ENCODE measurements around the gene FGF2. TPM values are rescaled to one million over a fixed set of nuclear protein-coding genes. Genes with fewer than 3 reads are reported as not detected.
"Not testable (repeated sequence)": the region's sequence is repeated elsewhere in the genome, so short reads cannot be mapped to it uniquely, and the experiment has no call there.

The FGF2 gene
- total RNA-seq, 3 donors from 2014 or later = 0.37 to 0.84 (median 0.73) TPM

DNA sequence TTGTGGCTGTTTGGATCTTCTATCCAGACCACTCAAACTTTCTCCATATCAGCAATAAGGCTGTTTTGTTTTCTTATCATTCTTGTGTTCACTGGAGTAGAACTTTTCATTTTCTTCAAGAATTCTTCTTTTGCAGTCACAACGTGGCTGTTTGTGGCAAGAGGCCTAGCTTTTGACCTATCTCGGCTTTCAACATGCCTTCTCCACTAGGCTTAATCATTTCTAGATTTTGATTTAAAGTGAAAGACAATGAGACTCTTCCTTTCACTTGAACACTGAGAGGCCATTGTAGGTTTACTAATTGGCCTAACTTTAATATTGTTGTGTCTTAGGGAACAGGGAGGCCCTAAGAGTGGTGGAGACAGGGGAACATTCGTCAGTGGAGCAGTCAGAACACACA is 19.1 kb downstream of the FGF2 start:
- no peak for DNase-seq
- H3K4me1 Mint-ChIP-seq (ENCODE audit: low read depth) = no peaks in the 10 kb centered on the region
- no peak overlapping the region for H3K4me3 Mint-ChIP-seq
- no peak for ATAC-seq
- no peaks in the 10 kb centered on the region for H3K36me3 Mint-ChIP-seq (ENCODE audit: insufficient read depth)
- peaks cover 15% of the 10 kb centered on the region for H3K27me3 Mint-ChIP-seq (ENCODE audit: low read depth)
- H3K9me3 Mint-ChIP-seq = no peaks in the 10 kb centered on the region

DNA sequence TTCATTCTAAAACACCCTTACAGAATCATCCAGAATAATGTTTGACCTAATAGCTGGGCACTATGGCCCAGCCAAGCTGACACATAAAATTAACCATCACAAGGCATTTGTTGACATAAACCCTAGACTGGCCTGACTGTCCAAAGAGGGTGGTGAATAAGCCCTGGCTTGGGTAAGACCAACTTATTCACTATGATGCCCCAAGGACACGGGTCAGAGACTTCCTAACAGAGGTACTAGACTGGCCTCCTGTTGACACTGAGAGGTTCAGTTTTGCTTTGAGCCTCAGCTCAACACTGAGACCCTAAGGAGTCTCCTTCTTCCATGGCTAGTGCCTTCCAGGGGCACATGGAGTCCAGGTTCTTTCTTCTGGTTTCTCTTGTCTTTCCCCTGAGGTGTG is 21.3 kb downstream of the FGF2 start:
- no peak for ATAC-seq
- Mint-ChIP-seq H3K36me3 (ENCODE audit: insufficient read depth) (no peaks in the 10 kb centered on the region), H3K4me1 (ENCODE audit: low read depth) (no peaks in the 10 kb centered on the region), H3K27me3 (ENCODE audit: low read depth) (peaks cover 13% of the 10 kb centered on the region), H3K9me3 (no peaks in the 10 kb centered on the region), H3K4me3 (no peak overlapping the region)
- DNase-seq = no peak

DNA sequence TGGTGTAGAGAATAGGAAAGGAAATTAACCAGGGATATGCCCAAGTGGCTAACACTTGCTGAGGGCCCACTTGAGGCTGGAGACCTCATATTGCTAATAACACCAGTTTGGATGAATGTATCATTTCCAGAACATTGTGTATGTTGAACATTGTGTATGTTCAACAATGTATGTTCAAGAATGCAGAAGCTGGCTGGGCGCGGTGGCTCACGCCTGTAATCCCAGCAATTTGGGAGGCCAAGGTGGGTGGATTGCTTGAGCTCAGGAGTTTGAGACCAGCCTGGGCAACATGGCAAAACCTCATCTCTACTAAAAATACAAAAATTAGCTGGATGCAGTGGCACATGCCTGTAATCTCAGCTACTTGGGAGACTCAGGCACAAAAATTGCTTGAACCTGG is 23.2 kb downstream of the FGF2 start:
- H3K4me1 Mint-ChIP-seq (ENCODE audit: low read depth); DNase-seq; H3K4me3 Mint-ChIP-seq; H3K36me3 Mint-ChIP-seq (ENCODE audit: insufficient read depth); ATAC-seq; H3K9me3 Mint-ChIP-seq: not testable (repeated sequence)
- H3K27me3 Mint-ChIP-seq (ENCODE audit: low read depth) = peaks cover 10% of the 10 kb centered on the region

DNA sequence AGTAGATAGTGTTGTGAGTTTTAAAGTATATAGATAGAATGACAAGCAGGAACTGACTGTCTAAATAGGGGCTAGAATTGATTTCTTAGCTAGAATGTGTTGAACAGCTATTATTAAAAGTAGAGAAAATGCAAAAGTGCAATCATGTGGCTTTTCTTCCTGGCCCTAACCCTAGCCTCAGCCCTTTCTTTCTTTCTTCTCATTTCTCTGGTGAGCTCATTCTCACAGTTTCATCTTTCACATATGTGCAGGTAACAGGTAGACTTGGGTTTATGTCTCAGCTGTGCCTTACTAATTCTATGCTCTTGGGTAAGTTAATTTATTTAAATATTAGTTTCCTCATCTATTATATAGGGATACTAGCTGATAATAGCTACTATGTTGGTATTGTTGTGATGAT is 24.9 kb downstream of the FGF2 start:
- H3K9me3 Mint-ChIP-seq = no peaks in the 10 kb centered on the region
- peaks cover 10% of the 10 kb centered on the region for H3K27me3 Mint-ChIP-seq (ENCODE audit: low read depth)
- H3K4me3 Mint-ChIP-seq = no peak overlapping the region
- no peak for ATAC-seq
- H3K4me1 Mint-ChIP-seq (ENCODE audit: low read depth) = no peaks in the 10 kb centered on the region
- no peaks in the 10 kb centered on the region for H3K36me3 Mint-ChIP-seq (ENCODE audit: insufficient read depth)
- no peak for DNase-seq

DNA sequence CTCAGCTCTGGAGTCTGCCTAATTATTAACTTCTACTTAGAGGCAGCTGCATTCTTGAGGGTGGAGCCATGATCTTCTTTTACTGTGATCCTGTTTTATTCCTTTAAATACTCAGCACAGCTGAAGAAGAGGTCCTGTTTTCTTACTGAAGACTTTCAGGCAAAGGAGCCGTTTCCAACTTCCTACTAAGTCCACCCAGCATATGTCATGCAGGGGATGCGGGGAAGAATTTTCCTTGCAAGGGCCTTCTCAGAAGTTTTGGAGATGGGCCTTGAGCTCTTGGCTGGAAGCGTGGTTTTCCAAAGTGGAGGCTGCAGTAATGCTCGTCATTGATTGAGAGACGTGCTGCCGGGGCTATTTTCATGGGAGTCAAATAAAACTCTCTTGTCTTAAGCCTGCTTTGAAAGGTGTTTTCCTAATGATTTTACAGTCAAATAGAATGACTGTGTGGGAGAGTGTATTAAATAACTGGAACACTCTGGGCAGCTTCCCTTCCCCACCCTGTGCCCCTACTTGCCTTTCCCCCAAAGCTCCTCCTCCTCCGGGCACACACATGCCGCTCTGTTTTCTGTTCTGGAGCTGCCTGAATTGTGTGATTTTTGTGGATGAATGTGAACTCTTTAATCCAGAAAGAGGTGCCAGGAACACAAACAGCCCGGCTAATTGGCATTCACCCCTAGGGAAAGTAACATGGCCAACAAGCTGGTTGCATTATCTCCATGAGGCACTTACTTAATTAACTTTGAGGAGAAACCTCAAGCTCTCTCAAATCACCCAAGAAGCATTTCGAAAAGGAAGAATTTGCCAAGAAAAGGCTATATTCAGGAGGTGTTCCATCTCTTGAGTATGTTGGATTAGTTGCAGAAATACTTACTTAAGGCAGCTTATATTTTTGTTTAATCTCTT is 28.1 kb downstream of the FGF2 start:
- ATAC-seq (no peak), DNase-seq (no peak)
- Mint-ChIP-seq H3K4me3 (no peak overlapping the region), H3K36me3 (ENCODE audit: insufficient read depth) (no peaks in the 10 kb centered on the region), H3K27me3 (ENCODE audit: low read depth) (peaks cover 4% of the 10 kb centered on the region), H3K9me3 (no peaks in the 10 kb centered on the region), H3K4me1 (ENCODE audit: low read depth) (no peaks in the 10 kb centered on the region)

DNA sequence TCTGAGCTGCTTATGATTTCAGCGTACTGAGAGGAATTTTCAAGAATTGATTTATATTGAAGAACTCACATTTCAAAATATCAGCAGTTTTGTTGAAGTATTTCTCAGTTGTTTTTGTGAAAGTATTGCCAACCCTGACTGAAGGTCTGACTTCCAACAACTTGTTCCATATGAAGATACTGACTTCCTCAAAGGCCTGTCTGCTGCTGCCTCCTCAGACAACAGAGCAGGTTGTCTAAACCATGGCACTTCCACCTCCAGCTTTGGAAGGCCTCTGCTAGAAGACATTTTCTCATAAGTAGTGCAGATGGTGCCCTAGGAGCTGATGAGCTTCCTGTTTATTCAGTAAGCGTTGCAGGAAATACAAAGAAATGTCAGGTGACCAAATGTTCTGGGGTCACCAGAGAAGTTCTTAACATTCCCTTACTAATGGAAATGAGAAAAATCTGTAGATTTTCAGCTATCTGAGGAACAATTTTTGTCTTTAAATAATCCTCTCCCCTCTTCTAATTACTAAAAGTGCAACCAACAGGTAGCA is 28.8 kb downstream of the FGF2 start:
- DNase-seq = no peak
- Mint-ChIP-seq H3K36me3 (ENCODE audit: insufficient read depth) (no peaks in the 10 kb centered on the region), H3K4me3 (no peak overlapping the region), H3K27me3 (ENCODE audit: low read depth) (peaks cover 2% of the 10 kb centered on the region), H3K9me3 (no peaks in the 10 kb centered on the region), H3K4me1 (ENCODE audit: low read depth) (no peaks in the 10 kb centered on the region)
- ATAC-seq = no peak

DNA sequence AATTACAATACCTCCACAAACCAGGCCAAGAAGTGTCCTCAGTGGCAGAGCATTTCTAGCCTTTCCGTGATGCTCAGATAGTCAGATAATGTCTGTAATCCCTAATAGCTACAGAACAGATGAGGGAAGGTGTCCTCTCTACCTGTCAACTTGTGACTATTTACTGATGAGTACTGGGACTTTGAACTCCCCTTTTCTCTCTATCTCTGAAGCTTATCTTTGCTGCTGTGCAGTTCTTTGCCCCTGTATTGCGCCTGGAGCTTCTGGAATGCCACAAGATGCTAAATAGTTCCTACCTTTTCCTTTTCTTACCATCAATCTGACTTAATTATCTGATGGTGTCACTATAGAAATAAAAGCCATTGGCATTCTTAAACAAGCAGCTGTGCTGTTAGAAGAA is 30.5 kb downstream of the FGF2 start:
- DNase-seq (no peak), ATAC-seq (no peak)
- Mint-ChIP-seq H3K9me3 (no peaks in the 10 kb centered on the region), H3K36me3 (ENCODE audit: insufficient read depth) (no peaks in the 10 kb centered on the region), H3K4me3 (no peak overlapping the region), H3K4me1 (ENCODE audit: low read depth) (no peaks in the 10 kb centered on the region), H3K27me3 (ENCODE audit: low read depth) (peaks cover 11% of the 10 kb centered on the region)

DNA sequence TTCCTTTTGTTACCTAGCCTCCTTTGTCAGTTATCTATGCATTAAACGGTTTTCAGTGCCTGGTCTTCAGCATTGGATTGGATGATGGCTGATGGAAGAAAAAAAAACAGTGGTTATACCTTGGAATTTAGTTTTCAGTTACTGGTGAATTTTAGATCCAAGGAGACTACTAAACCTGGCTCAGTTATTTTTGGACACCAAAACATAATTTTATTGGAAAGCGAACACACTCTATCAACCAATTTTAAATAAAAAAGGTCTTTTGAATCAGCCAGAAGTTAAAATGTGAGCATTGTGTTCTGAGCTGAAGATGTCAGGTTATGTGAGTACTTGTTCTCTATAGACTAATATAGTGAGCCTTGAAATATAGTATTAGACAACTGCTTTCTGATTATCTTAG is 32.1 kb downstream of the FGF2 start:
- ATAC-seq (no peak), DNase-seq (no peak)
- no peaks in the 10 kb centered on the region for H3K4me1 Mint-ChIP-seq (ENCODE audit: low read depth)
- no peaks in the 10 kb centered on the region for H3K9me3 Mint-ChIP-seq
- H3K36me3 Mint-ChIP-seq (ENCODE audit: insufficient read depth) = no peaks in the 10 kb centered on the region
- no peak overlapping the region for H3K4me3 Mint-ChIP-seq
- H3K27me3 Mint-ChIP-seq (ENCODE audit: low read depth) = peaks cover 13% of the 10 kb centered on the region

DNA sequence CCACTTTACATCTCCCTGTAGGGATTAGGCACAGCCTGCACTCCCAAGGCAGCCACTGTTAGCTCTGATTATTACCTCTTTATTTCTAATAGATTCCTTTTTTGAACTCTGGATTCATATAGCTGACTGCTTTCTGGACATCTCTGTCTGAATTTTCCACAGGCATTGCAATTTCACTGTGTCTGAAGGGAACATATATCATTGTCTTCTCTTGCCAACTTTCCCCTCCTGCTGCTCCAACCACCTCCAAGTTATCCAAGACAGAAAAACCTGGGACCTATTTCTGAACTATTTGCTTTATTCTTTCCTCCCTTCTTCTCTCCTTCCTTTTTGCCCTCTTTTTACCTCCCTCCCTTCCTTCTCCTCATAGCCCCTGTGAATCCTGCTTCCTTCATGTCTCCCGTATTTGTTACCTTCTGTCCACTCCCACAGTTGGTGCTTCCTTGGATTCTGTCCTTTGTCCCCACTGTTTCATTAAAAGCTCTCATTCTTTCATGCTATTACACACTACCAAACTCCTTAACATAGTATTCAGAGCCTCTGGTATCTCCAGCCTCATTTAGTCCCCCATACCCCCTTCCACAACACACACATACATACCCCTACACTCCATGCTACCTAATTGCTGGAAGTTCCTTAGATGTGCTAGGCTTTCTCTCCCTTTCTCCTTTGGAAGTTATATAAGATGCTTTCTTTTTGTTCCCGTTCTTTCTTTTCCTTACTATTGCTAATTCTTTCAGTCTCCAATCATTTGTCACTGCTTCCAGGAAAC is 34.7 kb downstream of the FGF2 start:
- Mint-ChIP-seq H3K36me3 (ENCODE audit: insufficient read depth) (no peaks in the 10 kb centered on the region), H3K9me3 (no peaks in the 10 kb centered on the region), H3K4me3 (no peak overlapping the region), H3K4me1 (ENCODE audit: low read depth) (no peaks in the 10 kb centered on the region), H3K27me3 (ENCODE audit: low read depth) (peaks cover 17% of the 10 kb centered on the region)
- DNase-seq (no peak), ATAC-seq (no peak)

DNA sequence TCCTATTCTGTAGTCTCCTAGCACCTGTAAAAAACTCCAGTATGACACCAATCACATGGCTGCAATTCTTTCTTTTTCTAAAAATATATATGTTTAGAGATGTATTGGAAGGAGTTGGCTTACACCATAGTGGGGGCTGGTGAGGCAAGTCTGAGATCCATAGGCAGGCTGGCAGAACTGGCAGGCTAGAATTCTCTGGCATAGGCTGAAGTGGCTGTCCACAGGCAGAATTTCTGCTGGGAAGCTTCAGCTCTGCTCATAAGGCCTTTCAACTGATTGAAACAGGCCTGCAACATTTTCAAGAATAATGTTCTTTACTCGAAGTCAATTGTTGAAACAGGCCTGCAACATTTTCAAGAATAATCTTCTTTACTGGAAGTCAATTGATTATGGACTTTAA is 37.0 kb downstream of the FGF2 start:
- no peak overlapping the region for H3K4me3 Mint-ChIP-seq
- no peaks in the 10 kb centered on the region for H3K4me1 Mint-ChIP-seq (ENCODE audit: low read depth)
- ATAC-seq (no peak), DNase-seq (no peak)
- peaks cover 21% of the 10 kb centered on the region for H3K27me3 Mint-ChIP-seq (ENCODE audit: low read depth)
- H3K9me3 Mint-ChIP-seq = no peaks in the 10 kb centered on the region
- H3K36me3 Mint-ChIP-seq (ENCODE audit: insufficient read depth) = no peaks in the 10 kb centered on the region

DNA sequence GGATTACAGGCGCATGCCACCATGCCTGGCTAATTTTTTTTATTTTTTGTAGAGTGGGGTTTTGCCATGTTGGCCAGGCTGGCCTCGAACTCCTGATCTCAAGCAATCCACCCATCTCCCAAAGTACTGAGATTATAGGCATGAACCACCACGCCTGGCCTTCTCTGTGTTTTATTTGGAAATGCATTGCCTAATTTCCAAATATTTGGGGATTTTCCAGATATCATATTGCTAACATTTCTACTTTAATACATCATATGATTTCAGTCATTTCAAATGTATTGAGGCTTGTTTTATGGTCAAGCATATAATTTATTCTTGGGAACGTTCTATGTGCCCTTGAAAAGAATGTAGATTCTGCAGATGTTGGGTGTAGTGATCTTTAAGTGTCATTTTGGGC is 38.8 kb downstream of the FGF2 start:
- peaks cover 26% of the 10 kb centered on the region for H3K27me3 Mint-ChIP-seq (ENCODE audit: low read depth)
- no peak overlapping the region for H3K4me3 Mint-ChIP-seq
- ATAC-seq (no peak), DNase-seq (no peak)
- H3K4me1 Mint-ChIP-seq (ENCODE audit: low read depth) = no peaks in the 10 kb centered on the region
- H3K9me3 Mint-ChIP-seq = no peaks in the 10 kb centered on the region
- H3K36me3 Mint-ChIP-seq (ENCODE audit: insufficient read depth) = no peaks in the 10 kb centered on the region

DNA sequence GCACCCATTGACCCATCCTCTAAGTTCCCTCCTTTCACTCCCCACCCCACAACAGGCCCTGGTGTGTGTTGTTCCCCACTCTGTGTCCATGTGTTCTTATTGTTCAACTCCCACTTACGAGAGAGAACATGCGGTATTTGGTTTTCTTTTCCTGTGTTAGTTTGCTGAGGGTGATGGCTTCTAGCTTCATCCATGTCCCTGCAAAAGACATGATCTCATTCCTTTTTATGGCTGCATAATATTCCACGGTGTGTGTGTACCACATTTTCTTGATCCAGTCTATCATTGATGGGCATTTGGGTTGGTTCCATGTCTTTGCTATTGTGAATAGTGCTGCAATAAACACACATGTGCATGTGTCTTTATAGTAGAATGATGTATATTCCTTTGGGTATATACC is 41.6 kb downstream of the FGF2 start:
- peaks cover 35% of the 10 kb centered on the region for H3K27me3 Mint-ChIP-seq (ENCODE audit: low read depth)
- H3K4me3 Mint-ChIP-seq; H3K4me1 Mint-ChIP-seq (ENCODE audit: low read depth); ATAC-seq; H3K9me3 Mint-ChIP-seq; H3K36me3 Mint-ChIP-seq (ENCODE audit: insufficient read depth); DNase-seq: not testable (repeated sequence)

DNA sequence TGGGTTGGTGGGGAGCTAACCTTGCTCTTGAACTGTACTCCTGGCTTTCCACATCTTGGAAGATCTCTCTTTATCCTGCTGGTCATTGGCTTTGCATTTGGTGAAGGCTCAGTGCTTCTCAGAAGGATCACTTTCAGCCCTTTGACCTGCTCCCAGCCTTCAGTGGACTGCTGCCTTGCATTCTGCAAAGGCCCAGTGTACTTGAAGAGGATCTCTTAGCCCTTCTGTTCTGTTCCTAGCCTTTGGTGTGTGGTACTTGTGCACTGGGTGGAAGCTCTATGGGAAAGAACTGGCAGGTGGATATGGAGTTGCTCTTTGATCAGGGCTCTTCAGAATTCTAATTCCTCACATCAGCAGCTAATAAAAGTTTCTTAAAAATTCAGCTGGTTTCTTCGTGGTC is 46.5 kb downstream of the FGF2 start:
- Mint-ChIP-seq H3K4me3 (no peak overlapping the region), H3K27me3 (ENCODE audit: low read depth) (peaks cover 36% of the 10 kb centered on the region), H3K9me3 (peaks cover 4% of the 10 kb centered on the region), H3K4me1 (ENCODE audit: low read depth) (no peaks in the 10 kb centered on the region), H3K36me3 (ENCODE audit: insufficient read depth) (no peaks in the 10 kb centered on the region)
- ATAC-seq (no peak), DNase-seq (no peak)

DNA sequence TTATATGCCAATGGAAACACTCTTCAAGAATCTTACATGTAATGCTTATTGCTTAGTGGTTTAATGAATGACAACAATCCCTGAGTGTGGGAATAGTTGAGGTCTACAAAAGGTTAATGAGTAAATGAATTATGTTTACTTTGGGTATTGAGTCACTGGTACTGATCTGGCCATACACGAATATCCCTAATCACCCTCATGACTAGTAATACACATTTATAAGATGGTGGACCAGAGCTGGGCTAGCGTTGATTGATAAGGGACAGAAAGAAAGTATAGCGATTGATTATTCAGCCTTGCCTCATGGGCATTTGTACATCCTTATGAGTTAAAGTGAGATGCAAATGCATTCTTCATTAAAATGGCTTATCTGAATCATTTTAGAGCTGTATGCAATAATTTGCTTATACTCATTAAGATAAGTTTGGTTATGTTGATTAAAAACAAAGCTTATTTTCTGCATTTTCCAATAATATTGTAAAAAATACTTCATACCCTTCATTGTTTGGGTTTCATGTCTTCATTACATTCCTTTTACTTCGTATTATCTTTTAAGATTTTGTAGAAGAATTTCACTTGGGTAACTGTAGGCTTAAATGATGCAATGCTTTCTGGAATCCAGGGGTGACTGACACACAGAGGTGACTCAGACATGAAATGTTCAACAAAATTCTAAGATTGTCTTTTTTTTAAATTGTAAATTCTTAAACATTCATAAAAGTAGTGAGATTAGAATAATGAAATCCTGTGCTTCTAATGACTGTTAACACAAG is 47.4 kb downstream of the FGF2 start:
- Mint-ChIP-seq H3K4me1 (ENCODE audit: low read depth) (no peaks in the 10 kb centered on the region), H3K4me3 (no peak overlapping the region), H3K36me3 (ENCODE audit: insufficient read depth) (no peaks in the 10 kb centered on the region), H3K9me3 (peaks cover 4% of the 10 kb centered on the region), H3K27me3 (ENCODE audit: low read depth) (peaks cover 31% of the 10 kb centered on the region)
- ATAC-seq = no peak
- DNase-seq = no peak

Measured in activated T-cell treated with anti-CD3 and anti-CD28 coated beads, Interleukin-2, amount 50 U/mL, for 4 hours (primary cell).